Lower lobe of right lung (tissue), 2 donors: ENCODE data around the gene AMBRA1. TPM values are rescaled to one million over a fixed set of nuclear protein-coding genes. Genes with fewer than 3 reads are reported as not detected.

Experiments used
- ATAC-seq, 2 donors: fragments of 200-7000 bp; cut with Tn5 transposase; one replicate each; pipeline ENCODE4 v1.9.1; 2020 to 2022; ENCODE audit warnings: mild to moderate bottlenecking in 2 of 2, moderate library complexity in 2 of 2
- DNase-seq: peaks from one replicate; pipeline ENCODE4 v3.0.0-alpha.2; 2020
- H3K27ac ChIP-seq: fragments of 200-600 bp; one replicate; pipeline ENCODE4 v1.8.0; 2022
- H3K27me3 ChIP-seq: fragments of 200-600 bp; one replicate; pipeline ENCODE4 v1.8.0; 2022; ENCODE audit warnings: low read depth
- H3K36me3 ChIP-seq: fragments of 200-600 bp; one replicate; pipeline ENCODE4 v1.8.0; 2022; ENCODE audit warnings: mild to moderate bottlenecking
- H3K4me1 ChIP-seq: fragments of 200-600 bp; one replicate; pipeline ENCODE4 v1.8.0; 2022
- H3K4me3 ChIP-seq: fragments of 200-600 bp; one replicate; pipeline ENCODE4 v1.8.0; 2022; ENCODE audit warnings: mild to moderate bottlenecking
- H3K9me3 ChIP-seq: fragments of 200-600 bp; one replicate; pipeline ENCODE4 v1.8.0; 2022
- intact Hi-C: fragments of 100-400 bp; cut with DNase I; formaldehyde crosslinking; loops from one replicate; pipeline ENCODE4 v1.11.0; 2022
- total RNA-seq: library from RNA; stranded (reverse); fragmentation: NEBNext Ultra II Directional; extraction: Animal tissue kit (Norgen Biotek cat#: 25700); gene quantifications from one replicate; pipeline ENCODE4 v1.2.1, GENCODE V29; 2021
- TF ChIP-seq, protein P1 (sequence below): fragments of 200-600 bp; IDR thresholded peaks from one replicate; pipeline ENCODE4 v1.8.0; 2022; ENCODE audit warnings: antibody characterized with exemption, mild to moderate bottlenecking
- donor health status: DM: no; HTN: yes; CAD: no; lungs with severe emphysema.

The AMBRA1 gene
- total RNA-seq, 1 donor from 2014 or later, result 39.9 TPM

DNA sequence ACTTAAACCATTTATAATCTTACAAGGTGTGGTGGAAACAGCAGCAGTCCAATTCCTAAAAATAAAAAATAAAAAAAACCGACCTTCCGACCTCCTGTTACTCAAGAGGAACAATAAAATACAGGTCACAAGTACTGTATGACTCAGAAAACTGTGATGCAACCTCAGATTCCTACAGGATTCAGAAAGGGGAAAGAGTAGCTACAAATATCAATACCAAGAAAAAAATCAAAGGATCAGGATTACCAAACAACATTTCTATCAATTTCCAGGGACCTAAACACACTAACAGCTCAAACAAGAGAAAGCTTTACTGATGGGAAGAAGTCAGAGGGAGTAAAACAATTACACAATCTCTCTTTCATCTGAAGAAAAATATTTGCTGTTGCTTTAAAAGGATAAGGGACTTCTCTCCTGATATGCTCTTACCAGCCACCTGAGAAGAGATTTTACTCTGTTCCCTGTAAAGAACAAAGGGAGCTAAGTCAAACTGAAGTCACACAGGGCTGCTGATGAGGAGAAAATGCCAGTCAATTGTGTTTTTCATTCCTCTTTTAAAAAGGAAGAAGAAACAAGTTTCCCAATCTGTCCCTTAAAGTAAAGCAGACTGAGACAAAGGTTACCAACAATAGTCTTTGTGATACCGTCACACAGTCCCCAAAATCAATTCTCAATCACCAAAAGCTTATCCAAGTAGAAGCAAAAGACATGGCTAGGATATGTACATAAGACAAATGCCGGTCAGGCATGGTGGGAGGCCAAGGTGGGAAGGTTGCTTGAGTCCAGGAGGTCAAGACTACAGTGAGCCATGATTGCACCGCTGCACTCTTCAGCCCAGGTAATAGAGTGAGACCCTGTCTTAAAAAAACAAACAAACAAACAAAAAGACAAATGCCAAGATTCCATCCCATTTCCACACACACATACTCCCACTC is 39.3 kb downstream of the AMBRA1 start:
- H3K27ac ChIP-seq, result peak overlapping the region; percentile 70
- TF ChIP-seq, protein P1, sequence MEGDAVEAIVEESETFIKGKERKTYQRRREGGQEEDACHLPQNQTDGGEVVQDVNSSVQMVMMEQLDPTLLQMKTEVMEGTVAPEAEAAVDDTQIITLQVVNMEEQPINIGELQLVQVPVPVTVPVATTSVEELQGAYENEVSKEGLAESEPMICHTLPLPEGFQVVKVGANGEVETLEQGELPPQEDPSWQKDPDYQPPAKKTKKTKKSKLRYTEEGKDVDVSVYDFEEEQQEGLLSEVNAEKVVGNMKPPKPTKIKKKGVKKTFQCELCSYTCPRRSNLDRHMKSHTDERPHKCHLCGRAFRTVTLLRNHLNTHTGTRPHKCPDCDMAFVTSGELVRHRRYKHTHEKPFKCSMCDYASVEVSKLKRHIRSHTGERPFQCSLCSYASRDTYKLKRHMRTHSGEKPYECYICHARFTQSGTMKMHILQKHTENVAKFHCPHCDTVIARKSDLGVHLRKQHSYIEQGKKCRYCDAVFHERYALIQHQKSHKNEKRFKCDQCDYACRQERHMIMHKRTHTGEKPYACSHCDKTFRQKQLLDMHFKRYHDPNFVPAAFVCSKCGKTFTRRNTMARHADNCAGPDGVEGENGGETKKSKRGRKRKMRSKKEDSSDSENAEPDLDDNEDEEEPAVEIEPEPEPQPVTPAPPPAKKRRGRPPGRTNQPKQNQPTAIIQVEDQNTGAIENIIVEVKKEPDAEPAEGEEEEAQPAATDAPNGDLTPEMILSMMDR, result no peak
- H3K27me3 ChIP-seq, result no peaks in the 10 kb centered on the region
- H3K36me3 ChIP-seq, result no peaks in the 10 kb centered on the region
- ATAC-seq, result peak; percentile 76 to 89
- DNase-seq, result no peak
- peak overlapping the region; percentile 10 for H3K4me3 ChIP-seq
- no peaks in the 10 kb centered on the region for H3K9me3 ChIP-seq
- intact Hi-C loops, result no loop called here
- peaks cover 53% of the 10 kb centered on the region for H3K4me1 ChIP-seq

DNA sequence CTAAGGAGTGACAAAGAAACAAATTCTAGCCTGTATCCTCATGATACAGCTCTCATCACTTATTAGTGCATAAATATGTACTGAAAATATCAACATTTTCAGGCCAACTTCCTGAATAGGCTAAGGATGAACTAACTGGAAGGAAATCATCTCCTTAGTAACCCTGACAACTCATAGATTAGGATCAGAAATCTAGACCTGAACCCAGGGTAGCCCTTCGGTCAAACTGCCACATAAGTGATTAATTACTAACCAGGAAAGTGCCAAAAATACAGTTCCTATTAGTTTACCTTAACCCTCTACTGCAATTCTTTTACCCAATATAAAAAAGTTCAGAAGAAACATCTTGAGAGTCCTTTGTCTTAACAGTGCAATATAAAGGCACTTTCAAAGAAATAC is 40.0 kb downstream of the AMBRA1 start:
- peak overlapping the region; percentile 70 for H3K27ac ChIP-seq
- TF ChIP-seq, protein P1, result no peak
- intact Hi-C loops, result no loop called here
- no peak overlapping the region for H3K4me3 ChIP-seq
- H3K9me3 ChIP-seq, result no peaks in the 10 kb centered on the region
- DNase-seq (no peak), ATAC-seq (peak in 1 of 2 donors; percentile 57)
- no peaks in the 10 kb centered on the region for H3K27me3 ChIP-seq
- no peaks in the 10 kb centered on the region for H3K36me3 ChIP-seq
- H3K4me1 ChIP-seq, result peaks cover 48% of the 10 kb centered on the region

DNA sequence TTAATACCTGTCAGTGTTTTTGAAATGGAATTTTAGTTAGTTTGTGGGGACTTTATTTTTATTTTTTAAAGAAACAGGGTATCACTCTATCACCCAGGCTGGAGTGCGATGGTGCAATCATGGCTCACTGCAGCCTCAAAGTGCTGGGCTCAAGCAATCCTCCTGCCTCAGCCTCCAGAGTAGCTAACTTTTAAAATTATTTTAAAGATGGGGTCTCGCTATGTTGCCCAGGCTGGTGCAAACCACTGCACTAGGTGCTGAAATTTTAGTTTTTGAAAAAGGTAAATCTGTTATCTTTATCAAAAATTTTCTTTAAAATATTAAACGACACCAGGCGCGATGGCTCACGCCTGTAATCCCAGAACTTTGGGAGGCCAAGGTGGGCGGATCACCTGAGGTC is 42.6 kb downstream of the AMBRA1 start:
- Histone ChIP-seq H3K27me3 (no peaks in the 10 kb centered on the region), H3K27ac (no peak overlapping the region), H3K9me3 (no peaks in the 10 kb centered on the region), H3K4me1 (peaks cover 46% of the 10 kb centered on the region), H3K36me3 (peaks cover 17% of the 10 kb centered on the region), H3K4me3 (no peak overlapping the region)
- TF ChIP-seq, protein P1, result no peak
- ATAC-seq (no peak), DNase-seq (no peak)
- intact Hi-C loops, result no loop called here

DNA sequence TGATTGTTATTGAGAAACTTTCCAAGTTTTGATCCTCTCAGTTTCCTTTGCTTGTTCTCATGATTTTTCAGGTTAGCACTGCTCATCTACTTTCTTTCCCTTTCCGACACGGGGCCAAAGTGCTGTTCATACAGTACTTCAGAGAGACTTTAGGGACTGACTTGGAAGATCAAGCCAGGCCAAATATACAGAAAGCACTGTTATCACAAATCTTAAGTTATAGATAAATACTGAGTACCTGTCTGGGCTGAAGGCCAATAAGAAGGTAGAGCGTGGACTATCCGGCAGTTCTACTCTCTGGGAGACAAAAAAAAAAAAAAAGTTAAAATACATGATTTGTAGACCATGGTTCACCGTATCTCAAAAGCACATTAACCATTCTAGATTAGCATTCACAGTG is 46.2 kb downstream of the AMBRA1 start:
- DNase-seq, result no peak

DNA sequence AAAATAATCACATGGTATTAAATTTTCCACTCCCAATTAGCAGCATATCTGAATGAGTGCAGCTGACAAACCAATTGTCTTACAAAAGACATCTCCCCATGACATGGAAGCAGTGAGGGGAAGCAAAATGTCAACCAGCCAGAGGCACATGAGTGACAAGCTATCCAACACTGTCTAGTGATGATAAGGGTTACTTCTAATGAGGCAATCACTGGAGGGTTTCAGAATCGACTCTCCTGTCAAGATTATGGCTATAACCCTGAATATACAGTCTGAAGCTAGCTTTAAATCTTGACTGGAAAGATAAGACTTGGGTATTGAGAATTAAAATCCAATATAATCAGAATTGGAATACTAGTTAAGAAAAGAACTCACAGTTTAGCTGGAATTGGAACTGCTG is 50.3 kb downstream of the AMBRA1 start:
- H3K27me3 ChIP-seq, result no peaks in the 10 kb centered on the region
- H3K4me1 ChIP-seq, result peaks cover 23% of the 10 kb centered on the region
- TF ChIP-seq, protein P1, result no peak
- DNase-seq (no peak), ATAC-seq (no peak)
- H3K9me3 ChIP-seq, result no peaks in the 10 kb centered on the region
- no peak overlapping the region for H3K4me3 ChIP-seq
- intact Hi-C loops, result no loop called here
- peaks cover 74% of the 10 kb centered on the region for H3K36me3 ChIP-seq
- H3K27ac ChIP-seq, result no peak overlapping the region

More for the DNA sequence above, 46.2 kb downstream of the AMBRA1 start:
- Histone ChIP-seq H3K27me3 (no peaks in the 10 kb centered on the region), H3K9me3 (no peaks in the 10 kb centered on the region), H3K27ac (no peak overlapping the region), H3K4me1 (peaks cover 15% of the 10 kb centered on the region), H3K4me3 (no peak overlapping the region), H3K36me3 (peaks cover 52% of the 10 kb centered on the region)
- peak in 1 of 2 donors; percentile 74 for ATAC-seq
- intact Hi-C loops, result no loop called here
- TF ChIP-seq, protein P1, result no peak
